ENCODE measurements around the gene DNALI1. TPM values are rescaled to one million over a fixed set of nuclear protein-coding genes. Genes with fewer than 3 reads are reported as not detected.

Gene DNALI1
- 10.7 TPM for total RNA-seq

DNA sequence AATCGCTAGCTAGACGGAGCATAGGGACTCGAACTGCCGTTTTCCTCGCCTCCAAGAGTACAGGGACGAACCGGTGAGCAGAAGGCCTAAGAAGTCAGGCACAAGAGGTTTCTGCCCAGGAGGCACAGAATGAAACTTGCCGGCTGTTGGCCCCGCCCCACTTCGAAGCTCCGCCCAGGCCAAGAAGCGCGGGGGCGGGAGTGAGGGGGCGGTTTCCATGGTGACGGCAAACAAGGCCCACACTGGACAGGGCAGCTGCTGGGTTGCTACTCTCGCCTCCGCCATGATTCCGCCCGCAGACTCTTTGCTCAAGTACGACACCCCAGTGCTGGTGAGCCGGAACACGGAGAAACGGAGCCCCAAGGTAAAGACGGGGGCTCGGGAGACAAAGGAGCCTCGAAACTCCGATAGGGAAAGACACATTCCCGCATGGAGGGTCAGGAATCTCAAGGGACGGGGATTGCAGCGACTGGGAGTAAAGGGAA lies at the start of gene DNALI1:
TSS of gene DNALI1 (plus strand) at position 229 of the 485 bp plus-strand sequence. CDS start at position 284, 55 bp downstream.

DNA sequence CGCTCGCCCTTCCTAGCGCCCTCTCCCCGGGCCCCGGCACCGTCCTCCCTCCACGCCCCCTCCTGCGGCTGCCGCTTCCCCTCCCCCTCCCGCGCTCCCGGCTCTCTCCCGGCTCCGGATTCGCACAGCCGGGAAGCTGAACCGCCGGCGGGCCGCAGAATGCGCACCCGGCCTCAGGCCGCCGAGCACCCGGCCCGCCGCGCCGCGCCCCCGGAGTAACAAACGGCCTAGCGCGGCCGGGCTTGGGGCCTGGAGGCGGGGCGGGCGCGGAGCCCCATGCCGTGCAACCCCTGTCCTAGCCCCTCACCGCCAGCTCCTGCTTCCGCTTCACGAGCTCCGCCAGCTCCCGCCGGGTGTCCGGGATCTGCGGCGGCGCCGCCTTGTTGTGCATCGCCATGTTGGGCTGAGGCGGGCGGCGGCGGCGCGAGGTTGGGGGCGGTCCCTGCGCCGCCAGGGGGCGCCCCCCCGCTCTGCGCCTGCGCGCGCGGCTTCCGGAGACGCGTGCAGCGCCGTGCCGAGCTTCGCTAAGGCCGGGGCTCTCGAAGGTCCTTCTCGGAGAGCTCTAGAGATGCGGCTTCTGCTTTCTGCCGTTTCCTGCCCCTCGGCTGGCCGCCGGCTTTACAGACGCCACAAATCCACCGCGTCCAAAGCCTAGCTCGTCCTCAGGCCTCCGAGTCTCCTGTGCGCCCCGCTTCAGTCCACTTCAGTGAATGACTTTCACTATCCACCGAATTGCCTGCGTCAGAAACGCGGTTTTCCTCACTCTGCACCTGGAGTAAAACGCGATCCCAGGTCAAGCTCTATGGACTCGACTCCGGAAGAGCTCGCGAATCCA lies 42.2 kb upstream of the DNALI1 start, which contains the start of gene MEAF6:
TSS of gene MEAF6 (minus strand) at position 417 of the 835 bp plus-strand sequence. CDS start at position 397, 20 bp downstream.

DNA sequence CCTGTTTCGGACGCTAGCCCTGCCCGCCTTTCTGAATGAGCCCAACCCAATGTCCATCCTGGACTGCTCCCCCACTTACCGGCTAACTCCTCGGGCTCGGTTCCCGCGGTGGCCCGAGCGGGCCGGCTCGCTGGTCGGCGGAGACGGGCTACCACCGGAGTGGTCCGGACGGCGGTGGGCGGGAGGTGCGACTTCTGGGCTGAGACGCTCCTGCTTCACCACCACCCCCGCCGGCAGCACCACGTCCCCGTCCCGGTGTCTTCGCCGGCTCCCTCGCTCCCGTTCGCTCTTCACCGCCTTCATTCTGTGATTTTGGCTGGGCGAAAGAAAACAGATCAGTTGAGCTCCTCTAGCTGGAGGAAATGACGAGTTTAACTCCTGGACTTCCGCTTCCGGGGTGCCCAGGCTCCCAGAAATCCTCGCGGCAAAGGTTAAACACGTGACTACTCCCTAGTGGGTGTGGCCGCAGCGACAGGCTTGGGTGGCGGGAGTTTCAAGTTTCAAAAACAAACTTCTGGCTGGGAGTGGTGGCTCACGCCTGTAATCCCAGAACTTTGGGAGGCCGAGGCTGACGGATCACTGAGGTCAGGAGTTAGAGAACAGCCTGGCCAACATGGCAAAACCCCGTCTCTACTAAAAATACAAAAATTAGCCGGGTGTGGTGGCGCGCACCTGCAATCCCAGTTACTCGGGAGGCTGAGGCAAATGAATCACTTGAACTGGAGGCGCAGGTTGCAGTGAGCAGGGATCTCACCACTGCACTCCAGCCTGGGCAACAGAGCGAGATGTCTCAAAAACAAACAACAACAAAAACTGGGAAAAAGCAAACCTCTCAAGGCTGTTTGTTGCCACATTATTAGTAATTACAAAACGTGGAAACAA lies 2.6 kb upstream of the DNALI1 start, which contains the start of gene SNIP1:
TSS of gene SNIP1 (minus strand) at position 367 of the 882 bp plus-strand sequence. CDS start at position 303, 64 bp downstream.

DNA sequence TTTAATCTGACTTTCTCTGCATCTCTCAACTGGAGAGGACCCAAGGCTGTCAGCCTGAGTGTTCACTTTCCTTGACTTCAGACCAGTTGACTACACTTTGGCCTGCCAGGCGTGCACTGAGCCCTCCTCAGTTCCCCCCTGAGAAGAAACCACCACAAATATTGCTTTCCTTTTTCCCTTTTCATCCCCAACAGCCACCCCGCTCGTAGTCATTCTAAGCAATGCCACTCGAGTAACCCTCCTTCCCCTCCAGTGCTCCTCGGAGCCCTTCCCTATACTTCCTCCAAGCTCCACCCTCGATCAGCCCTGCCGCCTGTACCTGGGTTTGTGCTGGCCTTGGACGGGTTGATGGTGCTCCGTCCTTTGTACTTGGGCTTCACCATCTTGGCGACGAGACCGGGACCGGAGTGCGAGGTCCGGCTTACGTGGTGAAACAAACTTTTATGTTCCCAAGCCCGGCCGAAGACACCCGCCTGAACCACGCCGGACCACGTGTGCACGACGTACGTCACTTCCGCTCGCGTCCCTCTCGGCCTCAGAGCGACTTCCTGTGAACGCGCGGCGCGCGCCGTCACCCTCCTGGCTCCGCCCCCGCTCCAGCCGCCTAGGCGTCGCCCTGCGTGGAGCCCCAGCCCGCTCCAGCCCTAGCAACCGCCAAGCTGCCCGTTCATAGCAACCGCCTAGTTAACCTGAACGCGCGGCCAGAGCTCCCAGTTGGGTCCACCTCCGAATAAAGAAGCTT lies 38.9 kb downstream of the DNALI1 start, which contains the start of gene GNL2:
TSS of gene GNL2 (minus strand) at position 498 of the 742 bp plus-strand sequence. CDS start at position 383, 115 bp downstream.

Small RNA genes within 50 kb of the gene (small RNA-seq; reads per million reads assigned to genes)
- gene AL034379.1 (ENCODE audit: low replicate concordance), result not detected

Other genes starting within 250 kb of the DNALI1 start
- 10.4 TPM for gene ZC3H12A, start 82.4 kb upstream of the DNALI1 start, total RNA-seq
- 56.1 TPM for gene MEAF6, start 42.2 kb upstream of the DNALI1 start, total RNA-seq
- 15.4 TPM for gene SNIP1, start 2.6 kb upstream of the DNALI1 start, total RNA-seq
- 62.0 TPM for gene GNL2, start 39.0 kb downstream of the DNALI1 start, total RNA-seq
- gene RSPO1, start 78.0 kb downstream of the DNALI1 start, total RNA-seq, result 2.2 TPM
- gene CDCA8, start 135.6 kb downstream of the DNALI1 start, total RNA-seq, result 5.4 TPM
- gene EPHA10, start 208.2 kb downstream of the DNALI1 start, total RNA-seq, result 0.12 TPM
- gene MANEAL, start 236.9 kb downstream of the DNALI1 start, total RNA-seq, result 5.8 TPM